Loucy (cell line): ENCODE data around the gene CADM2.

Experiments
- CTCF ChIP-seq: fragments of 200-600 bp; sonication (generic); conservative IDR thresholded peaks from 2 replicates; pipeline ENCODE4 v1.5.1; 2014; ENCODE audit warnings: mild to moderate bottlenecking, antibody characterized with exemption, low read length
- EZH2phosphoT487 ChIP-seq: fragments of 200-600 bp; IDR thresholded peaks from 2 replicates; pipeline ENCODE4 v1.6.1; 2018; ENCODE audit warnings: antibody characterized with exemption, mild to moderate bottlenecking, moderate library complexity, borderline replicate concordance

- TF ChIP-seq CTCF: no peak
- no peak for TF ChIP-seq EZH2phosphoT487
Observed at GRCh38 chr3:85394424-85394823, 435.6 kb downstream of the CADM2 start.
